Measurements from ENCODE around the gene APOA4. TPM values are rescaled to one million over a fixed set of nuclear protein-coding genes. Genes with fewer than 3 reads are reported as not detected.

APOA4 gene
- total and polyA plus RNA-seq, 4 donors: 0.89 to 382 (median 131) TPM

- Histone ChIP-seq H3K4me1 (ENCODE audit: control insufficient read depth in 4 of 4, insufficient read depth in 4 of 4, low read length in 3 of 4) (peaks cover 6 to 73% (median 33%) of the 10 kb centered on the region in 4 donors), H3K27me3 (ENCODE audit: control insufficient read depth in 4 of 4, insufficient read depth in 4 of 4, low read length in 3 of 4) (no peaks in the 10 kb centered on the region), H3K9me3 (ENCODE audit: control insufficient read depth in 4 of 4, low read length in 3 of 4) (no peaks in the 10 kb centered on the region), H3K36me3 (ENCODE audit: control insufficient read depth in 4 of 4, insufficient read depth in 3 of 4, low read depth in 1 of 4, low read length in 3 of 4) (no peaks in the 10 kb centered on the region), H3K27ac (ENCODE audit: low read depth in 1 of 2, low read length in 2 of 2) (peak overlapping the region; percentile 86 to 94), H3K4me3 (ENCODE audit: low read depth in 1 of 3, low read length in 3 of 3) (no peak overlapping the region), H3K9ac (ENCODE audit: low read depth in 1 of 2, low read length in 2 of 2) (peak overlapping the region in 1 of 2 donors; percentile 45)
- TF ChIP-seq EGR1 (IDR thresholded peaks at IDR 0.05; ENCODE audit: low read depth in 2 of 2) (no peak), FOXA1 (IDR thresholded peaks at IDR 0.05) (no peak), ZBTB33 (IDR thresholded peaks at IDR 0.05) (peak; percentile 10), CTCF (IDR thresholded peaks at IDR 0.05; ENCODE audit: low read depth, low read length, missing input control) (no peak), MAX (IDR thresholded peaks at IDR 0.05) (peak; percentile 1), HNF4G (IDR thresholded peaks at IDR 0.05) (peak; percentile 39), SP1 (IDR thresholded peaks at IDR 0.05) (peak; percentile 62), TAF1 (conservative IDR thresholded peaks at IDR 0.05) (peak; percentile 20), JUND (IDR thresholded peaks at IDR 0.05) (no peak), FOXA2 (IDR thresholded peaks at IDR 0.05) (peak; percentile 22), YY1 (IDR thresholded peaks at IDR 0.05) (no peak), GABPA (IDR thresholded peaks at IDR 0.05 in 1 of 2, conservative IDR thresholded peaks at IDR 0.05 in 1 of 2) (no peak), HNF4A (conservative IDR thresholded peaks at IDR 0.05) (peak; percentile 87), RXRA (IDR thresholded peaks at IDR 0.05) (peak; percentile 64 to 68), RAD21 (IDR thresholded peaks at IDR 0.05) (peak; percentile 20 to 28), ATF3 (IDR thresholded peaks at IDR 0.05) (no peak), REST (IDR thresholded peaks at IDR 0.05) (peak; percentile 11), NR2F2 (IDR thresholded peaks at IDR 0.05) (peak; percentile 6)
- 38% methylated on average over 14 of the region's 14 CpGs for WGBS
- DNase-seq (ENCODE audit: low spot score): no peak
These were observed 10.9 kb upstream of the APOA4 start for GRCh38 chr11:116833816-116834534.
